Type B pancreatic cell (in vitro differentiated cells): Measurements from ENCODE around the gene CYP2S1. TPM values are rescaled to one million over a fixed set of nuclear protein-coding genes. Genes with fewer than 3 reads are reported as not detected.
A peak's percentile ranks its signal among the peaks of the same experiment; 100 is the strongest.

ENCODE experiments used
- DNase-seq: peaks from one replicate; pipeline ENCODE4 v3.0.0; 2021; ENCODE audit warnings: mixed read lengths; ENCODE audit not compliant: unreplicated experiment; ENCODE audit errors: extremely low spot score
- H3K27ac Mint-ChIP-seq: 2 replicates; pipeline ENCODE4 v1.8.0; 2021; ENCODE audit warnings: mild to moderate bottlenecking, mixed read lengths
- H3K27me3 Mint-ChIP-seq: 2 replicates; pipeline ENCODE4 v1.8.0; 2021; ENCODE audit warnings: mixed read lengths
- H3K36me3 Mint-ChIP-seq: 2 replicates; pipeline ENCODE4 v1.8.0; 2021; ENCODE audit warnings: mixed read lengths
- H3K4me1 Mint-ChIP-seq: one replicate; pipeline ENCODE4 v1.8.0; 2021; ENCODE audit warnings: mixed read lengths; ENCODE audit not compliant: unreplicated experiment
- H3K4me3 Mint-ChIP-seq: 2 replicates; pipeline ENCODE4 v1.8.0; 2021; ENCODE audit warnings: mild to moderate bottlenecking, mixed read lengths
- H3K9me3 Mint-ChIP-seq: 2 replicates; pipeline ENCODE4 v1.8.0; 2021; ENCODE audit warnings: mixed read lengths
- total RNA-seq: library from RNA; stranded (reverse); gene quantifications from 2 replicates; pipeline ENCODE4 v1.2.1, GENCODE V29; 2021; ENCODE audit warnings: low replicate concordance
- TF ChIP-seq, protein P1 (sequence below): fragments of 200-600 bp; sonication (generic); conservative IDR thresholded peaks from 2 replicates; pipeline ENCODE4 v1.5.0; 2021; ENCODE audit warnings: antibody characterized with exemption, mild to moderate bottlenecking

CYP2S1 gene
- total RNA-seq, 1 donor from 2014 or later, result 33.1 TPM

- DNase-seq, result no peak
- TF ChIP-seq, protein P1, sequence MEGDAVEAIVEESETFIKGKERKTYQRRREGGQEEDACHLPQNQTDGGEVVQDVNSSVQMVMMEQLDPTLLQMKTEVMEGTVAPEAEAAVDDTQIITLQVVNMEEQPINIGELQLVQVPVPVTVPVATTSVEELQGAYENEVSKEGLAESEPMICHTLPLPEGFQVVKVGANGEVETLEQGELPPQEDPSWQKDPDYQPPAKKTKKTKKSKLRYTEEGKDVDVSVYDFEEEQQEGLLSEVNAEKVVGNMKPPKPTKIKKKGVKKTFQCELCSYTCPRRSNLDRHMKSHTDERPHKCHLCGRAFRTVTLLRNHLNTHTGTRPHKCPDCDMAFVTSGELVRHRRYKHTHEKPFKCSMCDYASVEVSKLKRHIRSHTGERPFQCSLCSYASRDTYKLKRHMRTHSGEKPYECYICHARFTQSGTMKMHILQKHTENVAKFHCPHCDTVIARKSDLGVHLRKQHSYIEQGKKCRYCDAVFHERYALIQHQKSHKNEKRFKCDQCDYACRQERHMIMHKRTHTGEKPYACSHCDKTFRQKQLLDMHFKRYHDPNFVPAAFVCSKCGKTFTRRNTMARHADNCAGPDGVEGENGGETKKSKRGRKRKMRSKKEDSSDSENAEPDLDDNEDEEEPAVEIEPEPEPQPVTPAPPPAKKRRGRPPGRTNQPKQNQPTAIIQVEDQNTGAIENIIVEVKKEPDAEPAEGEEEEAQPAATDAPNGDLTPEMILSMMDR, result no peak
- Mint-ChIP-seq H3K4me3 (peak overlapping the region; percentile 66), H3K4me1 (peaks cover 30% of the 10 kb centered on the region), H3K36me3 (peaks cover 9% of the 10 kb centered on the region), H3K27me3 (peaks cover 7% of the 10 kb centered on the region), H3K27ac (peak overlapping the region; percentile 14), H3K9me3 (no peaks in the 10 kb centered on the region)
Observed at GRCh38 chr19:41221514-41222205, 28.6 kb downstream of the CYP2S1 start.

DNA sequence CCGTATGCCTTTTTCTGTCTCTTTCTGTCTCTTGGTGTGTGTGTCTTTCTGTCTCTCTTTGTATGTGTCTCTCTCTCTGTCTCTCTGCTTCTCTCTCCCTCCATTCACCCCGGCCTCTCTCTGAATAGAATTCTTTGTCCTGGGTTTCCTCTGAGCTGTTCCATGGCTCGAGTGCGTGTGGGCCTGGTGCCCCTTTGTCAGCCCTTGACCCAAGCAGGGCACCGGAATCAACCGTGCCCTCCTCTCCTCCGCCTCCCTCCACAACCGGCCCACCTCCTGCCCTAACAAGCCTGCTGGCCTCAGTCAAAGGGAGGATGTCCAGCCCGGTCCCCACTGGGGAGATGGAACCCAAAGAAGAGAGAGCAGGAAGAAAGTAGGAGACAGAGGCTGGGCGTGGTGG, 29.2 kb downstream of the CYP2S1 start:
- Mint-ChIP-seq H3K27ac (peak overlapping the region; percentile 14), H3K27me3 (peaks cover 7% of the 10 kb centered on the region), H3K36me3 (peaks cover 9% of the 10 kb centered on the region), H3K9me3 (no peaks in the 10 kb centered on the region), H3K4me3 (peak overlapping the region; percentile 64), H3K4me1 (peaks cover 30% of the 10 kb centered on the region)
- TF ChIP-seq, protein P1, result no peak
- no peak for DNase-seq

- Mint-ChIP-seq H3K27me3 (peaks cover 7% of the 10 kb centered on the region), H3K9me3 (no peaks in the 10 kb centered on the region), H3K4me3 (peak overlapping the region; percentile 67), H3K4me1 (peaks cover 23% of the 10 kb centered on the region), H3K27ac (peak overlapping the region; percentile 55), H3K36me3 (peaks cover 9% of the 10 kb centered on the region)
- DNase-seq, result no peak
- TF ChIP-seq, protein P1, result no peak
Observed at GRCh38 chr19:41223431-41224234, 30.6 kb downstream of the CYP2S1 start.

DNA sequence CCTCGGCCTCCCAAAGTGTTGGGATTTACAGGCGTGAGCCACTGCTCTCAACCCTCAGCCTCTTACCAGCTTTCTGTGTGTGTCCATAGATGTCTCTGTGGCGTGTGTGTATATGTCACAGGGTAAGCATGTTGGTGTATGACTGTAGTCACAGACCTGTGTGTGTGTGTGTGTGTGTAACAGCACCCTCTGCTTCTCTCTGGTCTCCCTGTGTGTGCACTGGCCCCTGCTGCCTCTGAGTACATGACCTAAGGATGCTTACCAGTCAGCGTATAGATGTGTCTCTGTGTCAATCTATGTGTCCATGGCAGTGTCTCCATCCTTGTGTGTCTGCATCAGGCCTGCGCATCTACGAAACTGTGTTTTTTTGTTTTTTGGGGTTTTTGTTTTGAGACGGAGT, 31.6 kb downstream of the CYP2S1 start:
- H3K27me3 Mint-ChIP-seq, result peaks cover 4% of the 10 kb centered on the region
- no peak overlapping the region for H3K4me3 Mint-ChIP-seq
- peak overlapping the region; percentile 82 for H3K27ac Mint-ChIP-seq
- DNase-seq, result no peak
- peaks cover 21% of the 10 kb centered on the region for H3K4me1 Mint-ChIP-seq
- peaks cover 9% of the 10 kb centered on the region for H3K36me3 Mint-ChIP-seq
- H3K9me3 Mint-ChIP-seq, result no peaks in the 10 kb centered on the region
- TF ChIP-seq, protein P1, result no peak

GRCh38 chr19:41225238-41226052, 32.4 kb downstream of the CYP2S1 start:
- Mint-ChIP-seq H3K4me1 (peaks cover 21% of the 10 kb centered on the region), H3K27me3 (no peaks in the 10 kb centered on the region), H3K36me3 (peaks cover 9% of the 10 kb centered on the region), H3K4me3 (peak overlapping the region; percentile 83), H3K27ac (peak overlapping the region; percentile 82), H3K9me3 (no peaks in the 10 kb centered on the region)
- TF ChIP-seq, protein P1, result no peak
- DNase-seq, result no peak
